OCI-LY7 (cell line): ENCODE results near the gene NR2F6.

Experiments
- CTCF ChIP-seq: fragments of 200-600 bp; sonication (generic); conservative IDR thresholded peaks from 2 replicates; pipeline ENCODE4 v1.5.1; 2014; ENCODE audit warnings: mild to moderate bottlenecking, antibody characterized with exemption, low read length, moderate library complexity, mixed read lengths
- EZH2phosphoT487 ChIP-seq: fragments of 200-600 bp; sonication (generic); IDR thresholded peaks from 2 replicates; pipeline ENCODE4 v1.6.1; 2018; ENCODE audit warnings: low read depth, borderline replicate concordance, mild to moderate bottlenecking, mixed run types, antibody characterized with exemption, low read length, moderate library complexity, mixed read lengths

- TF ChIP-seq CTCF (no peak), EZH2phosphoT487 (no peak)
These were observed 39.9 kb upstream of the NR2F6 start for GRCh38 chr19:17285415-17286135.
